CD1c-positive myeloid dendritic cell (primary cell): ENCODE data around the gene SPSB1.

Source experiments
- DNase-seq: peaks from one replicate; pipeline ENCODE4 v3.0.0-alpha.2; 2016; ENCODE audit errors: extremely low spot score

The SPSB1 gene

GRCh38 chr1:9292361-9293240, at the start of gene SPSB1:
SPSB1 (plus strand) TSS chr1:9292894; CDS start chr1:9355892, 62,998 bp downstream.
- DNase-seq, result peak; percentile 90

GRCh38 chr1:9243066-9243739, 49.5 kb upstream of the SPSB1 start:
- peak; percentile 38 for DNase-seq

- peak; percentile 69 for DNase-seq
Measured at GRCh38 chr1:9244501-9245229, 48.0 kb upstream of the SPSB1 start.

GRCh38 chr1:9245230-9245619, 47.5 kb upstream of the SPSB1 start:
- no peak for DNase-seq

- no peak for DNase-seq
Measured at GRCh38 chr1:9245661-9246060, 47.0 kb upstream of the SPSB1 start.

- DNase-seq, result no peak
Measured at GRCh38 chr1:9246215-9246614, 46.5 kb upstream of the SPSB1 start.

GRCh38 chr1:9246841-9247785, 45.6 kb upstream of the SPSB1 start:
- DNase-seq, result no peak

- DNase-seq, result no peak
Measured at GRCh38 chr1:9247894-9248293, 44.8 kb upstream of the SPSB1 start.

GRCh38 chr1:9248341-9249262, 44.1 kb upstream of the SPSB1 start:
- DNase-seq, result no peak

GRCh38 chr1:9249263-9249533, 43.5 kb upstream of the SPSB1 start:
- no peak for DNase-seq

- DNase-seq, result peak; percentile 65
Measured at GRCh38 chr1:9249534-9250410, 42.9 kb upstream of the SPSB1 start.

GRCh38 chr1:9250411-9251381, 42.0 kb upstream of the SPSB1 start:
- no peak for DNase-seq

GRCh38 chr1:9251501-9251900, 41.2 kb upstream of the SPSB1 start:
- no peak for DNase-seq

- no peak for DNase-seq
Measured at GRCh38 chr1:9253004-9253403, 39.7 kb upstream of the SPSB1 start.

GRCh38 chr1:9253453-9254105, 39.1 kb upstream of the SPSB1 start:
- DNase-seq, result no peak

- DNase-seq, result no peak
Measured at GRCh38 chr1:9256332-9256731, 36.4 kb upstream of the SPSB1 start.

- no peak for DNase-seq
Measured at GRCh38 chr1:9257851-9258250, 34.8 kb upstream of the SPSB1 start.

- DNase-seq, result no peak
Measured at GRCh38 chr1:9258629-9259028, 34.1 kb upstream of the SPSB1 start.
